Adrenal gland (tissue), 12 donors: ENCODE results near the gene DCXR. TPM values are rescaled to one million over a fixed set of nuclear protein-coding genes. Genes with fewer than 3 reads are reported as not detected.

ENCODE experiments used
- DNase-seq, 7 donors: peaks; one replicate each; pipeline ENCODE4 v3.0.0-alpha.2; 2019 to 2020
- H3K27ac ChIP-seq, 5 donors: fragments of 200-600 bp; sonication (generic) in 4 of 5; 1 replicate in 3 of 5; 2 replicates in 2 of 5; pipeline versions ENCODE4 v1.5.1 to v1.8.0; 2016 to 2020; ENCODE audit warnings: mild to moderate bottlenecking in 1 of 5
- H3K27me3 ChIP-seq: fragments of 200-600 bp; 2 replicates; pipeline ENCODE4 v1.8.0; 2021
- H3K36me3 ChIP-seq, 2 donors: fragments of 200-600 bp; replicated peaks in 1 of 2; 1 replicate in 1 of 2; 2 replicates in 1 of 2; pipeline versions ENCODE4 v1.5.1 to v1.8.0; 2018 to 2022
- H3K4me1 ChIP-seq, 2 donors: fragments of 200-600 bp; replicated peaks in 1 of 2; 1 replicate in 1 of 2; 2 replicates in 1 of 2; pipeline versions ENCODE4 v1.5.1 to v1.8.0; 2018 to 2021
- H3K4me3 ChIP-seq, 4 donors: fragments of 200-600 bp; sonication (generic) in 3 of 4; one replicate each; pipeline ENCODE4 v1.5.1; 2016 to 2018
- H3K9me3 ChIP-seq, 3 donors: fragments of 200-600 bp; sonication (generic) in 1 of 3; replicated peaks in 1 of 3; 1 replicate in 2 of 3; 2 replicates in 1 of 3; pipeline versions ENCODE4 v1.5.1 to v1.8.0; 2016 to 2021
- CTCF ChIP-seq, 6 experiments: fragments of 450-650 bp in 4 of 6; fragments of 200-600 bp in 2 of 6; sonication (generic) in 1 of 6; IDR thresholded peaks; 1 replicate in 5 of 6; 2 replicates in 1 of 6; pipeline versions ENCODE4 v1.5.1 to v1.8.0; 2016 to 2021; ENCODE audit warnings: antibody characterized with exemption in 6 of 6, mild to moderate bottlenecking in 2 of 6, moderate library complexity in 1 of 6
- POLR2A ChIP-seq, 2 donors: fragments of 450-650 bp; IDR thresholded peaks; one replicate each; pipeline ENCODE4 v1.6.1; 2017; ENCODE audit warnings: antibody characterized with exemption in 2 of 2, mild to moderate bottlenecking in 2 of 2, moderate library complexity in 1 of 2
- WGBS, 4 donors: extraction: QIAGEN DNeasy Blood & Tissue Kit in 2 of 4; methylation state at CpG; one replicate each; pipeline versions ENCODE4 v1.1.5 to v1.1.7; 2013 to 2017; 5-methylcytosine and 5-hydroxymethylcytosine counted together
- intact Hi-C, 2 donors: fragments of 100-400 bp; cut with DNase I; formaldehyde crosslinking; loops; one replicate each; pipeline versions ENCODE4 v1.14.1 to v1.15.0; 2022 to 2023
- polyA plus RNA-seq, 3 donors: library from polyadenylated mRNA; stranded (reverse); fragments of 200-250 nt in 2 of 3; fragments of 350-450 nt in 1 of 3; fragmentation: Illumina TruSeq in 1 of 3; extraction: RNeasy Lipid Tissue Mini Kit (QIAGEN cat#74804) in 1 of 3; gene quantifications; one replicate each; pipeline ENCODE4 v1.2.3, GENCODE V29; 2013 to 2014
- total RNA-seq, 9 donors: library from RNA; depleted of rRNA in 4 of 9; stranded (reverse); fragments of >200 nt in 4 of 9; fragments of 120-200 nt in 1 of 9; fragmentation: NEBNext Ultra II Directional in 1 of 9; extraction: Animal tissue kit (Norgen Biotek cat#: 25700) in 1 of 9; gene quantifications; one replicate each; pipeline versions ENCODE4 v1.1.0 to v1.2.4, GENCODE V29; 2013 to 2023
- donor health status: healthy with polysubstance abuse.
- donor health status: Bipolar disorder and iron deficiency.
- donor health status: DM: yes; HTN: yes; CAD: no.
- donor health status: DM: no; HTN: no; CAD: no.
- donor health status: DM: no; HTN: no; CAD: no.
- donor health status: DM: yes; HTN: yes; CAD: no.

Gene DCXR
- total and polyA plus RNA-seq, 12 donors = 66.9 to 183 (median 104) TPM

GRCh38 chr17:81991684-81992305, 45.7 kb downstream of the DCXR start:
- Histone ChIP-seq H3K9me3 (no peaks in the 10 kb centered on the region), H3K27ac (peak overlapping the region in 4 of 5 donors; percentile 5 to 83 (median 61)), H3K4me3 (no peak overlapping the region), H3K27me3 (no peaks in the 10 kb centered on the region), H3K36me3 (no peaks in the 10 kb centered on the region), H3K4me1 (peaks cover 8 to 19% of the 10 kb centered on the region in 2 donors)
- peak in 1 of 2 donors; percentile 52 for TF ChIP-seq POLR2A (IDR thresholded peaks at IDR 0.05)
- no peak for TF ChIP-seq CTCF (IDR thresholded peaks at IDR 0.05)
- 33 to 43% (median 34%) methylated on average over 21 to 31 of the region's 31 CpGs for WGBS, 4 donors
- intact Hi-C loops = no loop called here
- DNase-seq = peak; percentile 67 to 93 (median 91)

- Histone ChIP-seq H3K36me3 (peaks cover 0 to 6% of the 10 kb centered on the region in 2 donors), H3K27me3 (no peaks in the 10 kb centered on the region), H3K9me3 (no peaks in the 10 kb centered on the region), H3K4me1 (peaks cover 8 to 19% of the 10 kb centered on the region in 2 donors), H3K4me3 (no peak overlapping the region), H3K27ac (peak overlapping the region in 4 of 5 donors; percentile 5 to 83 (median 61))
- no peak for TF ChIP-seq POLR2A (IDR thresholded peaks at IDR 0.05)
- no peak for TF ChIP-seq CTCF (IDR thresholded peaks at IDR 0.05)
- DNase-seq = peak in 1 of 7 donors; percentile 18
- 85 to 89% (median 87%) methylated on average over 20 to 25 of the region's 25 CpGs for WGBS, 4 donors
- intact Hi-C loops = no loop called here
These were observed 46.4 kb downstream of the DCXR start for GRCh38 chr17:81990836-81991683.

GRCh38 chr17:81987161-81987770, 50.2 kb downstream of the DCXR start:
- whole genome bisulfite sequencing, 4 donors = 92 to 94% (median 93%) methylated on average over 26 of the region's 26 CpGs
- H3K27ac ChIP-seq = no peak overlapping the region
- H3K27me3 ChIP-seq = no peaks in the 10 kb centered on the region
- H3K4me1 ChIP-seq = peaks cover 8 to 14% of the 10 kb centered on the region in 2 donors
- TF ChIP-seq CTCF (IDR thresholded peaks at IDR 0.05) (no peak), POLR2A (IDR thresholded peaks at IDR 0.05) (no peak)
- peaks cover 0 to 25% of the 10 kb centered on the region in 2 donors for H3K36me3 ChIP-seq
- no peak for DNase-seq
- H3K4me3 ChIP-seq = no peak overlapping the region
- H3K9me3 ChIP-seq = no peaks in the 10 kb centered on the region
- intact Hi-C loops = no loop called here

- no peak for TF ChIP-seq CTCF (IDR thresholded peaks at IDR 0.05)
- WGBS, 4 donors = 94 to 96% (median 96%) methylated on average over 26 of the region's 26 CpGs
- Histone ChIP-seq H3K9me3 (no peaks in the 10 kb centered on the region), H3K36me3 (peaks cover 0 to 25% of the 10 kb centered on the region in 2 donors), H3K27ac (no peak overlapping the region), H3K27me3 (no peaks in the 10 kb centered on the region), H3K4me1 (peaks cover 3 to 7% of the 10 kb centered on the region in 2 donors), H3K4me3 (no peak overlapping the region)
- DNase-seq = no peak
- intact Hi-C loops = no loop called here
These were observed 50.9 kb downstream of the DCXR start for GRCh38 chr17:81986606-81987005.
